Body of pancreas (tissue), 4 donors: ENCODE results near the gene FGD3.

Experiments used
- POLR2A ChIP-seq, 3 donors: fragments of 450-650 bp; IDR thresholded peaks; one replicate each; pipeline ENCODE4 v1.6.1; 2016; ENCODE audit warnings: antibody characterized with exemption in 3 of 3, mild to moderate bottlenecking in 2 of 3
- TF ChIP-seq, protein P1 (sequence below), 7 experiments: fragments of 450-650 bp in 4 of 7; fragments of 200-600 bp in 3 of 7; sonication (generic) in 3 of 7; IDR thresholded peaks; one replicate each; pipeline ENCODE4 v1.5.1; 2016 to 2019; ENCODE audit warnings: antibody characterized with exemption in 7 of 7

DNA sequence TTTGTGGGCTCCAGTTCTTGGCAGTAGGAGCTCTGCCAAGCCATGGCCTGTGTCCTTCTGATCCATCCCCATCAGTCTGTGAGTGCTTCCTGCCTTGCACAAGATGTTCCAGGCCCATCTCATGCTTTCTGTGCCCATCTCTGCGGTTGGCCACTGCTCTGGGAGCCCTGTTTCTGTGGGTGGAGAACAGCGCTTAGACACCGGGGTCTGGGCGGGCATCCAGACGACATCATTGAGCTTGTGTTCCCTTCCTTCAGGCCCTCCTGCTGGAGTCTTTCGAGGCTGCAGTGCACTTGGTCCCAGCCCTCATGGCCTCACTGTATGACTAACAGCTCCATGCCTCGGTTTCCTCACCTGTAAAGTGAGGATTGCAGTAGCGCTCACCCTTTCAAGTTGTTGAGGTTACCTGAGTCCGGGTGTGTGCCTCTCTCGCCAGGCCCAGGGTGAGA is 133.8 kb downstream of the FGD3 start:
- TF ChIP-seq, protein P1, sequence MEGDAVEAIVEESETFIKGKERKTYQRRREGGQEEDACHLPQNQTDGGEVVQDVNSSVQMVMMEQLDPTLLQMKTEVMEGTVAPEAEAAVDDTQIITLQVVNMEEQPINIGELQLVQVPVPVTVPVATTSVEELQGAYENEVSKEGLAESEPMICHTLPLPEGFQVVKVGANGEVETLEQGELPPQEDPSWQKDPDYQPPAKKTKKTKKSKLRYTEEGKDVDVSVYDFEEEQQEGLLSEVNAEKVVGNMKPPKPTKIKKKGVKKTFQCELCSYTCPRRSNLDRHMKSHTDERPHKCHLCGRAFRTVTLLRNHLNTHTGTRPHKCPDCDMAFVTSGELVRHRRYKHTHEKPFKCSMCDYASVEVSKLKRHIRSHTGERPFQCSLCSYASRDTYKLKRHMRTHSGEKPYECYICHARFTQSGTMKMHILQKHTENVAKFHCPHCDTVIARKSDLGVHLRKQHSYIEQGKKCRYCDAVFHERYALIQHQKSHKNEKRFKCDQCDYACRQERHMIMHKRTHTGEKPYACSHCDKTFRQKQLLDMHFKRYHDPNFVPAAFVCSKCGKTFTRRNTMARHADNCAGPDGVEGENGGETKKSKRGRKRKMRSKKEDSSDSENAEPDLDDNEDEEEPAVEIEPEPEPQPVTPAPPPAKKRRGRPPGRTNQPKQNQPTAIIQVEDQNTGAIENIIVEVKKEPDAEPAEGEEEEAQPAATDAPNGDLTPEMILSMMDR (IDR thresholded peaks at IDR 0.05): no peak
- TF ChIP-seq POLR2A (IDR thresholded peaks at IDR 0.05): no peak
